ENCODE results near the gene KY.

- TF ChIP-seq CTCF (IDR thresholded peaks at IDR 0.05) (no peak), HEYL (CRISPR knock-in tag; IDR thresholded peaks at IDR 0.05) (no peak), POLR2A (IDR thresholded peaks at IDR 0.05; ENCODE audit: low read length) (no peak), RAD21 (conservative IDR thresholded peaks at IDR 0.05 in 1 of 2, IDR thresholded peaks at IDR 0.05 in 1 of 2) (no peak), CHD4 (IDR thresholded peaks at IDR 0.05; ENCODE audit: borderline replicate concordance) (no peak)
Observed at GRCh38 chr3:134590766-134591165, 60.1 kb downstream of the KY start.
